Smooth muscle cell (in vitro differentiated cells): ENCODE measurements around the gene CCDC57. TPM values are rescaled to one million over a fixed set of nuclear protein-coding genes. Genes with fewer than 3 reads are reported as not detected.
"Not testable (repeated sequence)": the region's sequence is repeated elsewhere in the genome, so short reads cannot be mapped to it uniquely, and the experiment has no call there.

ENCODE experiments used
- DNase-seq: peaks from one replicate; lab custom pipeline; 2025; ENCODE audit not compliant: unreplicated experiment; lab: John Stamatoyannopoulos, UW
- H2AFZ ChIP-seq: fragments of 200-600 bp; sonication (generic); 2 replicates; pipeline ENCODE4 v1.6.0; 2016; ENCODE audit warnings: antibody characterized with exemption, low read depth, mild to moderate bottlenecking
- H3F3A ChIP-seq: fragments of 200-600 bp; sonication (generic); 2 replicates; pipeline ENCODE4 v1.6.0; 2017; ENCODE audit warnings: antibody characterized with exemption, low read depth
- H3K27ac ChIP-seq: fragments of 200-600 bp; sonication (generic); 2 replicates; pipeline ENCODE4 v1.5.1; 2016; ENCODE audit warnings: low read depth, mild to moderate bottlenecking
- H3K27me3 ChIP-seq: fragments of 200-600 bp; sonication (generic); 2 replicates; pipeline ENCODE4 v1.6.1; 2016; ENCODE audit warnings: low read depth, mild to moderate bottlenecking
- H3K36me3 ChIP-seq: fragments of 200-600 bp; sonication (generic); 2 replicates; pipeline ENCODE4 v1.5.1; 2016; ENCODE audit warnings: low read depth
- H3K4me1 ChIP-seq: fragments of 200-600 bp; sonication (generic); 2 replicates; pipeline ENCODE4 v1.5.1; 2016; ENCODE audit warnings: low read depth
- H3K4me2 ChIP-seq: fragments of 200-600 bp; sonication (generic); 2 replicates; pipeline ENCODE4 v1.6.0; 2016; ENCODE audit warnings: mild to moderate bottlenecking
- H3K4me3 ChIP-seq: fragments of 200-600 bp; sonication (generic); 2 replicates; pipeline ENCODE4 v1.5.1; 2016; ENCODE audit warnings: mild to moderate bottlenecking
- H3K79me2 ChIP-seq: fragments of 200-600 bp; sonication (generic); 2 replicates; pipeline ENCODE4 v1.6.0; 2016; ENCODE audit warnings: low read depth, mild to moderate bottlenecking
- H3K9ac ChIP-seq: fragments of 200-600 bp; sonication (generic); 2 replicates; pipeline ENCODE4 v1.6.0; 2016; ENCODE audit warnings: low read depth
- H3K9me3 ChIP-seq: fragments of 200-600 bp; sonication (generic); replicated peaks from 2 replicates; pipeline ENCODE4 v1.5.1; 2016; ENCODE audit warnings: low read depth
- H4K20me1 ChIP-seq: fragments of 200-600 bp; sonication (generic); 2 replicates; pipeline ENCODE4 v1.6.0; 2016; ENCODE audit warnings: low read depth
- WGBS: methylation state at CpG from one replicate; pipeline ENCODE4 v1.1.7; 2016; ENCODE audit warnings: low lambda C conversion rate; 5-methylcytosine and 5-hydroxymethylcytosine counted together
- polyA plus RNA-seq: library from polyadenylated mRNA; unstranded; fragments of >200 nt; fragmentation: Nextera tagmentation; extraction: Ambion mirVana; gene quantifications from 2 replicates; pipeline ENCODE4 v1.2.1, GENCODE V29; 2016
- total RNA-seq: library from RNA; depleted of rRNA; stranded (reverse); fragments of >200 nt; gene quantifications from 2 replicates; pipeline ENCODE4 v1.2.3, GENCODE V29; 2014
- TF ChIP-seq, protein P1 (sequence below): fragments of 200-600 bp; sonication (generic); IDR thresholded peaks from 2 replicates; pipeline ENCODE4 v1.5.1; 2017; ENCODE audit warnings: borderline replicate concordance, mild to moderate bottlenecking, antibody characterized with exemption; ENCODE audit not compliant: insufficient read depth, poor library complexity, severe bottlenecking

CCDC57 gene
- total and polyA plus RNA-seq, 2 experiments from 2014 or later = 18.3 to 23.1 TPM

DNA sequence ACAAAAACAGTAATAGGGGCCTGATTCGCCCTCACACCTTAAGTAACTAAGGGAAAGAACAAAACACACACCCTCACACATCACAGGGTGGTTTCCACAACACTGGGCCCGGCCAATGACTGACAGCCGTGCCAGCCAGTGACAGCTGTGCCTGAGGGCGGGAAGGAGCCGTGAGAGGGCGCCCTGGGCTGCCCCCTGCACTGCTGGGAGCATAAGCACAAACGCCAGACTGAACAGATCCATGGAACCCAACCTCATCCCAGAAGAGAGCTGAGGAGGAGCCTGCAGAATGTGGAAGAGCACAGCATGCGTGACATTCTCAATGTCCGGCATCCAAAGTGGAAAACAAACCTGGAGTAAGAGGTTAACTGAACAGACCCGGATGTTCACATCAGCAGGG is 44.8 kb upstream of the CCDC57 start:
- TF ChIP-seq, protein P1, sequence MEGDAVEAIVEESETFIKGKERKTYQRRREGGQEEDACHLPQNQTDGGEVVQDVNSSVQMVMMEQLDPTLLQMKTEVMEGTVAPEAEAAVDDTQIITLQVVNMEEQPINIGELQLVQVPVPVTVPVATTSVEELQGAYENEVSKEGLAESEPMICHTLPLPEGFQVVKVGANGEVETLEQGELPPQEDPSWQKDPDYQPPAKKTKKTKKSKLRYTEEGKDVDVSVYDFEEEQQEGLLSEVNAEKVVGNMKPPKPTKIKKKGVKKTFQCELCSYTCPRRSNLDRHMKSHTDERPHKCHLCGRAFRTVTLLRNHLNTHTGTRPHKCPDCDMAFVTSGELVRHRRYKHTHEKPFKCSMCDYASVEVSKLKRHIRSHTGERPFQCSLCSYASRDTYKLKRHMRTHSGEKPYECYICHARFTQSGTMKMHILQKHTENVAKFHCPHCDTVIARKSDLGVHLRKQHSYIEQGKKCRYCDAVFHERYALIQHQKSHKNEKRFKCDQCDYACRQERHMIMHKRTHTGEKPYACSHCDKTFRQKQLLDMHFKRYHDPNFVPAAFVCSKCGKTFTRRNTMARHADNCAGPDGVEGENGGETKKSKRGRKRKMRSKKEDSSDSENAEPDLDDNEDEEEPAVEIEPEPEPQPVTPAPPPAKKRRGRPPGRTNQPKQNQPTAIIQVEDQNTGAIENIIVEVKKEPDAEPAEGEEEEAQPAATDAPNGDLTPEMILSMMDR = no peak
- H3K9ac ChIP-seq = no peak overlapping the region

DNA sequence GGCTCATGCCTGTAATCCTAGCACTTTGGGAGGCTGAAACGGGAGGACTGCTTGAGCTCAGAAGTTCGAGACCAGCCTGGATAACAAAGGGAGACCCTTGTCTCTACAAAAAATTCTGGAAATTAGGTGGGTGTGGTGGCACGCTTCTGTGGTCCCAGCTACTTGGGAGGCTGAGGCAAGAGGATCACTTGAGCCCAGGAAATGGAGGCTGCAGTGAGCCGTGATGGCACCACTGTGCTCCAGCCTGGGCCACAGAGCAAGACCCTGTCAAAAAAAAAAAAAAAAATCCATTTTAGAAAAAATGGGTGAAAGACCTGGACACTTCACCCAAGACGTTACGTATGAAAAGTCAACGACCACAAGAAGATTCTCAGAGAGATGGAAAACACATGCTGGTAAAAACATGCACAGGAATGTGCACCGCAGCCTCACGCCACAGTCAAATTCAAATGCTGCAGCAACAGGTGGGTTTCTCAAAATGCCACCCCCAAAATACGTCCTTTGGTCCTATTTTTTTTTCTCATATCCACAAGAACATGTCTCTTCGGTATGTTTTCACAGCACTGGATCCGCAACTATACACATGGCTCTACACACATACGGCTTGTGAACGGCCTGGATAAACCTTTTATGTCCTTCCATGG is 43.7 kb upstream of the CCDC57 start:
- Histone ChIP-seq H3K36me3 (peaks cover 19% of the 10 kb centered on the region), H3K79me2 (peaks cover 76% of the 10 kb centered on the region), H3K9me3 (no peaks in the 10 kb centered on the region), H3K27me3 (no peaks in the 10 kb centered on the region), H2AFZ (no peak overlapping the region), H3F3A (peaks cover 52% of the 10 kb centered on the region), H3K9ac (no peak overlapping the region), H3K4me3 (no peak overlapping the region), H3K4me2 (no peak overlapping the region), H3K4me1 (no peaks in the 10 kb centered on the region), H4K20me1 (peaks cover 90% of the 10 kb centered on the region), H3K27ac (no peak overlapping the region)
- TF ChIP-seq, protein P1 = no peak
- WGBS = 98% methylated on average over 14 of the region's 14 CpGs
- no peak for DNase-seq

More for the DNA sequence above, 44.8 kb upstream of the CCDC57 start:
- no peak overlapping the region for H3K4me2 ChIP-seq
- H4K20me1 ChIP-seq = peaks cover 90% of the 10 kb centered on the region
- no peak for DNase-seq
- H3K4me1 ChIP-seq = no peaks in the 10 kb centered on the region
- peaks cover 43% of the 10 kb centered on the region for H3F3A ChIP-seq
- no peak overlapping the region for H3K4me3 ChIP-seq
- peaks cover 76% of the 10 kb centered on the region for H3K79me2 ChIP-seq
- H3K36me3 ChIP-seq = peaks cover 19% of the 10 kb centered on the region
- H3K9me3 ChIP-seq = no peaks in the 10 kb centered on the region
- no peaks in the 10 kb centered on the region for H3K27me3 ChIP-seq
- peak overlapping the region; percentile 8 for H3K27ac ChIP-seq
- no peak overlapping the region for H2AFZ ChIP-seq
- WGBS = 90% methylated on average over 10 of the region's 10 CpGs

DNA sequence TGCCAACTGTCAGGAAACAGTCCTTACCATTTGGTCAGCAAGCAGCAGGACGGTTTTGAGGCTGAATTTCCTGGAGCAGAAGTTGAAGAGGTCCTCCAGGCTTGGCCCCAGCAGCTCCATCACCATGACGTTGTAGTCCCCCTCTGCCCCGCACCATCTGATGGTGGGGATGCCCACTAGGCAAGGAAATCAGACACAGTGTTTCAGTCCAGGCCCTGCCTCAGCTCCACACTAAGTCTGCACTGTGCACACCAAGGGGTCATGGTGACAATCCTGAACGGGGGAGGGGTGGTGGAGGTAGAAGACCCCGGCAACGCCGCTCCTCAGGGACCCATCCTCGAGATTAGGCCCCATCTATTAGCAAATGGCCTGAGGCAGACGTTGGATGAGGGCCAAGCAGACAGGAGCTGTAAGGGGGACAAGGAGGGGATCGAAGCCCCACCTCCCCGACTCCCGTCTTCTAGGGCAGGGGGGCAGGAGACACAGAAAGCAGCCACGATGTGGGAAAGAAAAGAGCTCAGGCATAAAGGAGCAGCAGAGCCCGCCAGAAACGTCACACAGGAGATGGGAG is 42.8 kb upstream of the CCDC57 start:
- no peak overlapping the region for H2AFZ ChIP-seq
- peaks cover 61% of the 10 kb centered on the region for H3F3A ChIP-seq
- no peak overlapping the region for H3K4me3 ChIP-seq
- peaks cover 19% of the 10 kb centered on the region for H3K36me3 ChIP-seq
- H3K9me3 ChIP-seq = no peaks in the 10 kb centered on the region
- no peaks in the 10 kb centered on the region for H3K4me1 ChIP-seq
- DNase-seq = no peak
- TF ChIP-seq, protein P1 = no peak
- H3K9ac ChIP-seq = no peak overlapping the region
- H3K79me2 ChIP-seq = peaks cover 73% of the 10 kb centered on the region
- WGBS = 97% methylated on average over 15 of the region's 15 CpGs
- H3K27me3 ChIP-seq = no peaks in the 10 kb centered on the region
- no peak overlapping the region for H3K27ac ChIP-seq
- peaks cover 90% of the 10 kb centered on the region for H4K20me1 ChIP-seq
- no peak overlapping the region for H3K4me2 ChIP-seq

DNA sequence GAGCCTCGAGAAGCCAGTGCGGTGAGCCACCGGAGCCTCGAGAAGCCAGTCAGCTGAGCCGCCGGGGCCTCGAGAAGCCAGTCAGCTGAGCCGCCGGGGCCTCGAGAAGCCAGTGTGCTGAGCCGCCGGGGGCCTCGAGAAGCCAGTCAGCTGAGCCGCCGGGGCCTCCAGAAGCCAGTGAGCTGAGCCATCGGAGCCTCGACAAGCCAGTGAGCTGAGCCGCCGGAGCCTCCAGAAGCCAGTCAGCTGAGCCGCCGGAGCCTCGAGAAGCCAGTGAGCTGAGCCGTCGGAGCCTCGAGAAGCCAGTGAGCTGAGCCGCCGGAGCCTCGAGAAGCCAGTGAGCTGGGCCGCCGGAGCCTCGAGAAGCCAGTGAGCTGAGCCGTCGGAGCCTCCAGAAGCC is 42.1 kb upstream of the CCDC57 start:
- H2AFZ ChIP-seq, H3K4me1 ChIP-seq, H3K4me2 ChIP-seq, H3K9me3 ChIP-seq, H3K9ac ChIP-seq, DNase-seq, H3K27me3 ChIP-seq, H3K4me3 ChIP-seq, H3K27ac ChIP-seq: not testable (repeated sequence)
- WGBS = 98% methylated on average over 33 of the region's 33 CpGs
- peaks cover 74% of the 10 kb centered on the region for H3K79me2 ChIP-seq
- peaks cover 16% of the 10 kb centered on the region for H3K36me3 ChIP-seq
- peaks cover 67% of the 10 kb centered on the region for H3F3A ChIP-seq
- peaks cover 90% of the 10 kb centered on the region for H4K20me1 ChIP-seq

DNA sequence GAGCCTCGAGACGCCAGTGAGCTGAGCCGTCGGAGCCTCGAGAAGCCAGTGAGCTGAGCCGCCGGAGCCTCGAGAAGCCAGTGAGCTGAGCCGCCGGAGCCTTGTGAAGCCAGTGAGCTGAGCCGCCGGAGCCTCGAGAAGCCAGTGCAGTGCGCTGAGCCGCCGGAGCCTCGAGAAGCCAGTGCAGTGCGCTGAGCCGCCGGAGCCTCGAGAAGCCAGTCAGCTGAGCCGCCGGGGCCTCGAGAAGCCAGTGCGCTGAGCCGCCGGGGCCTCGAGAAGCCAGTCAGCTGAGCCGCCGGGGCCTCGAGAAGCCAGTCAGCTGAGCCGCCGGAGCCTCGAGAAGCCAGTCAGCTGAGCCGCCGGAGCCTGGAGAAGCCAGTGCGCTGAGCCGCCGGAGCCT is 41.5 kb upstream of the CCDC57 start:
- H3K4me1 ChIP-seq, H2AFZ ChIP-seq, H3K27me3 ChIP-seq, H3K27ac ChIP-seq, H3K4me2 ChIP-seq, H3K9ac ChIP-seq, DNase-seq, H3K9me3 ChIP-seq, H3K4me3 ChIP-seq: not testable (repeated sequence)
- peaks cover 68% of the 10 kb centered on the region for H3K79me2 ChIP-seq
- WGBS = 99% methylated on average over 26 of the region's 39 CpGs
- peaks cover 11% of the 10 kb centered on the region for H3K36me3 ChIP-seq
- H3F3A ChIP-seq = peaks cover 70% of the 10 kb centered on the region
- H4K20me1 ChIP-seq = peaks cover 90% of the 10 kb centered on the region
